ENCODE results near the gene CELF5.
"Not testable (repeated sequence)": the region's sequence is repeated elsewhere in the genome, so short reads cannot be mapped to it uniquely, and the experiment has no call there.

Gene CELF5

DNA sequence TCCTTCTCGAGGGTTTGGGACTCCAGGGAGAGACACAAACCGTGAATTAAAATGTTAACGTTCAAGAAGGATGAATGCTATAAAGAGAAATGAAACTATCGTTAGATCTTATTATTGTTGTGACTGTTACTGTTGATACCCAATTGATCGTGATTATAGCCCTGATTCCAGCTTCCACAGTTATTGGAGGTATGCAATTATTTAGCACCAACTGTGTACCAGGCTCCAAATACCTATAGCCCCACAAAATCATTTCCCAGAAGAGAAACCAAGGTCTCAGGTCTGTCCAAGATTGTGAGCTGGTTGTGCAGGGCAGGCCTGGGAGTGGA is 111.9 kb downstream of the CELF5 start:
- in situ Hi-C loops (cut with MboI; ENCODE audit: low sequenced_read_pairs) = no loop called here

DNA sequence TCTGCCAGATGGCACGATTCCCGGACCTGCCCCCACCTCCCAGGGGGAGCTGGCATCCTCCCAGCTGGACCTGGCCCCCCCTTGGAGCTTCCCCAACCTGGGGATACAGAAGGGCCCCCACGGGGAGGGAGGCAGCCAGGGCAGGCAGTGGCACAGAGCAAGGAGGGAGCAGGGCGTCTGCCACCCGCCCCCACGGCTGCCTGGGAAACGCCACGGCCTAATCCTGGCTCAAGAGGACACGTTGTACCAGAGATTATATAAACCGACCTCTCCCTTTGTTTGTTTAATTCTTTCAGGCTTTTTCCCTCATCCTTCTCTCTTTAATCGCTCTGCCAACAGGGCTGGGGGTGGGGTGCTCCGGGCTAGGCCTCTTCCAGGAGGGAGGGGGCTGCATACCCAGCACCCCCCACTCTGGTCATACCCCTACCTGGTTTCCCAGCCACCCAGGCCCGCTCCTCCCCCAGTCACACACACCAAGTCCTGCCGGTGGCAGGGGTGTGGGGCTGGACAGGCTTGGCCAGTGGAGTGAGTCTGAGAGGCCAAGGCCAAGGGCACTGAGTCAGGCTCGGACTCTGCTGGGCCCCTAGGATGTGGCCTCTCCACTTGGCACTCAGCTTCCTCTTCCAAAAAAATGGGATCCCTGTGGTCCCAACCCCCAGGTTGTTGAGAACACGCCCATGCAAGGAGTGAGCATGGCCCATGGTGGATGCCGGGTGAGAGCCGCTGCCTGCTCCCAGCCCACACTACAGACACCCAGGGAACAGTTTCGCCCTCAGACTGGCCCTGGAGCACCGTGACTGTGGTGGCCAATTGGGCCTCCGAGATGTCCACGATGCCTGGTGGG is 112.4 kb downstream of the CELF5 start:
- in situ Hi-C loops (cut with MboI; ENCODE audit: low sequenced_read_pairs) = no loop called here

DNA sequence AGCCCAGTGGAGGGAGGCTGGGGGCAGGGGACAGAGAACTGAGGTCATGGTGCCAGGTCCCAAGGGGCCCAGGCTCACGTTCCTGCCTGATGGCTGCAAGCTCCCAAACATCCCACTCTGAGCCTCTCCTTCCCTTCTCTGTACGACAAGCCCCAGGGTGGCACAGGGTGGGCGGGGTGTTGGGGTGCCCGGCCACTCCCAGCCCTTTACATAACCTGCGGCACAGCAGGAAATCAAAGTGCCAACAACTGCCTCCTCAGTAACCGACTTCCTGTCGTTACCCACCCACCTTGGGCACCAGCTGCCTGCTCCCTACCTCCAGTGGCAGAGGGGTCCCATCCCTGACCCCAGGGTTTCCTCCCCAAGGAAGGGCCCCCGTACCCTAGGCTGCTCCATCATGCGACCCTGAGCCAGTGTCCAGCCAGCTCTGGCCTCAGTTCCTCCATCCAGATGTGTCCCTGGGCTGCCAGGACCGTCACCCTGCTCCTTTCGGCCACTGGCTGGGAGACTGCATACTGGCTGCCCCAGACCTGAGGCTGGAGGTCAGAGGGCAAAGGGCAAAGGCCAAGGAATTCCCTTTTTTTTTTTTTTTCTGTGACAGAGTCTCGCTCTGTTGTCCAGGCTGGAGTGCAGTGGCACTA is 114.2 kb downstream of the CELF5 start:
- in situ Hi-C loops (cut with MboI; ENCODE audit: low sequenced_read_pairs) = no loop called here

DNA sequence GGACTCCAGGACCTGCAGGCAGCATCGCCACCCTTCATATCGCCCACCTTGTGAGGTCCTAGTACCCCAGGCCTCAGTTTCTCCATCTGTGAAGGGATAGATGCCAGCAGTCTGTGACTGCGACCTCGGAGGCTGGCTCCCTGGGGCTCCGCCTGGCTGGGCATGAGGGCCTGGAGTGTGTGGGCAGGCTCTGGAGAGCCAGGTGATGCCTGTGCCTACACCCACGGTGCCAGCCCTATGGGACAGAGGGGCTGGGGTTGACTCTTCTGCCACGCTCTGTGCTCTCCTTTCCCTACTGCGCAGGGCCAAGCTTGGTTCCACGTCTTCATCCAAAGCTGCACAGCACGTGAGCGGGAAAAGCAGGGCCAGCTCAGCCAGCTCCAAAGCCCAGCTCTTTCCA is 115.9 kb downstream of the CELF5 start:
- in situ Hi-C loops (cut with MboI; ENCODE audit: low sequenced_read_pairs) = no loop called here

DNA sequence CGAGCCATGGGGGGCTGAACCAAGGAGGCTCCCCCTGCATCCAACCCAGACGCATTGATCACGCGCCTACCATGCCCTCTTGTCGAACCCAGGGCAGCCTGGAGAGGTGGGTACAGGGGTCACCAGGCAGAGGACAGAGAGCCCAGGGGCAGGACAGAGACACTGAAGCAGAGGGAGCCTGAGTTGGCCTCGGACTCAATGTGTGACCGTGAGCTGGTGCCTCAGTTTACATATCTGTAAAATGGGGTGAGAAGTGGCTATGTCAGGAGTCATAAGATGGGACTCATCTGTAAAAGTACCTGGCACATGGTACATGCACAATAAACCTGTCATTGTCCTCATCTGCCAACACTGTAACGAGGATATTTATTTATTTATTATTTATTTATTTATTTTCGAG is 117.8 kb downstream of the CELF5 start:
- in situ Hi-C loops (cut with MboI; ENCODE audit: low sequenced_read_pairs) = no loop called here

DNA sequence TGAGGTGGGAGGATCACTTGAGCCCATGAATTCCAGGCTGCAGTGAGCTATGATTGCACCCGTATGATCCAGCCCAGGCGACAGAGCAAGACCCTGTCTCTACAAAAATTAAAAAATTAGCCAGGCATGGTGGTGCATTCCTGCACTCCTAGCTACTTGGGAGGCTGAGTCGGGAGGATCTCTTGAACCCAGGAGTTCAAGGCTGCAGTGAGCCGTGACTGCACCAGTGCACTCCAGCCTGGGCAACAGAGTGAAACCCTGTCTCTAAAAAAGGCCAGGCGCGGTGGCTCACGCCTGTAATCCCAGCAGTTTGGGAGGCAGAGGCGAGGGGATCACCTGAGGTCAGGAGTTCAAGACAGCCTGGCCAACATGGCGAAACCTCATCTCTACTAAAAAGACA is 118.5 kb downstream of the CELF5 start:
- in situ Hi-C loops (cut with MboI; ENCODE audit: low sequenced_read_pairs) = not testable (repeated sequence)

DNA sequence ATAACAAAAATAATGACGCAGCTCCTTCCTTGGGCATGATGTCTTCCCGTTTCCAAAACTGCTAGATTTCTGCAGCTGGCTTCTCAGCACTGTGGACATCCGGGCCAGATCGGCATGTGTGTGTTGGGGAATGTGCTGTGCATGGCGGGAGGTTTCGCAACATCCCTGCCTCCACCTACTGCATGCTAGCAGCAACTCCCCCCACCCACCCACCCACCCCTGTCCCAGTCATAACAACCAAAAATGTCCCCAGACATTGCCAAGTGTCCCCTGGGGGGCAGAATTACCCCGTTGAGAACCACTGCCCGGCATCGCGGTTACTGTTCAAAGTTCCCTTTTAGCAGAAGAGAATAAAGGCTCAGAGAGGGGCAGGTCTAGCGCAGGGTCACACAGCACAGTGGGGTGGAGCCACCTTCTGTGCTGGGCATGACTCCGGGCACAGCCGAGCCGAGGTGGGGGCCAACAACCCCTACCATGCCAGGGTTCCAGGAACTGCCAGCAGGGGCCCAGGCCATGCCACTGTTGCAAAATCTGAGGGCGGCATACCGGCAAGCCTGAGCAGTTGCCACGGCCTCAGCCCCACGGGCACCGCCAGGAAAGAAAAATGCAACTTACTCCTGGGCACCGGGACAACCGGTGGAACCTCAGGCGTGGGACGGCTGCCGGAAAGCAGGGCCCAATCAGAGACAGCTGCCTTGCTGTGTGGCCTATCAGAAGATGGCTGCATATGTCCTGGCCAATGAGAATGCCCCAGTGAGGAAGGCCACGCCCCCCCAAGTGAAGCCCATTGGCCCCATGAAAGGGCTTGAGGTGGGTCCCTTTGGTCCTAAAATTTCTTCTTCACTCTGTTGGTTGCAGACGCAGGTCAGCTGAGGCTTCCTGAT is 119.4 kb downstream of the CELF5 start:
- in situ Hi-C loops (cut with MboI; ENCODE audit: low sequenced_read_pairs) = no loop called here

DNA sequence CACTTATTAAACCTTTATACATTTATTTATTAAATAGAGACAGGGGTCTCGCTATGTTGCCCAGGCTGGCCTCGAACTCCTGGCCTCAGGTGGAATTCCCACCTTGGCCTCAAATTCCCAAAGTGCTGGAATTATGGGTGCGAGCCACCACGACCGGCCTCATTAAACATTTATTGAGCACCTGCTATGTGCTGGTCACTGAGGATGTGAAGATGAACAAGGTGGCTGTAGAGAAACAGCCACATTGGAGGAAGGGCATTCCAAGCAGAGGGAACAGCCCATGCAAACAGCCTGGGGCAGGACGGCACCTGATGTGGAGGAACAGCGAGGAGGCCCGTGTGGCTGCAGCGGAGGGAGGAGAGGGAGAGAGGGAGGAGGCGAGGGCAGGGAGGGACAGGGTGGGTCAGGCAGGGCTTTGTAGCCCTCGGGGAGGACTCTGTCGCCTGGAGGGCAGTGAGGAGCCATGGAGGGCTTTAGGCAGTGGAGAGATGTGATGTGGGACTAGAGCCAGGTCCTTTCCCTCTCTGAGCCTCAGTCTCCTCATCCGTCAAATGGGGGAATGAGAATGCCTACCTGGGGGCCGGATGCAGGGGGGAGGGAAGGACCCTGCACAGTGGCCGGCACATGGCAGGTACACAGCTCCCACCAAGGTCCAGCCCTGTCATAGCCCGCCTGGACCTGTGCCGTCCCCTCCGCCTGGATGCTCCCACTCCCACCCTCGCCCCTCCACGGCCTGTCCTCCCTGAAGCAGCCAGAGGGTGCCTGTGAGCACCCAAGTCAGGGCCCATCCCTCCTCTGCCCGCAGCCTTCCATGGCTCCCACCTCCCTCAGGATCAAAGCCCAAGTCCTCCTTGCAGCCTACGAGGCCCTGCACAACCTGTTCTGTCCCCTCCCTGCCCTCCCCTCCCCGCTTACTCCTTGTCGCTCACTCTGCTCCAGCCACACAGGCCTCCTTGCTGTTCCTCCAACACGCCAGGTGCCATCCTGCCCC is 120.4 kb downstream of the CELF5 start:
- in situ Hi-C loops (cut with MboI; ENCODE audit: low sequenced_read_pairs) = no loop called here

DNA sequence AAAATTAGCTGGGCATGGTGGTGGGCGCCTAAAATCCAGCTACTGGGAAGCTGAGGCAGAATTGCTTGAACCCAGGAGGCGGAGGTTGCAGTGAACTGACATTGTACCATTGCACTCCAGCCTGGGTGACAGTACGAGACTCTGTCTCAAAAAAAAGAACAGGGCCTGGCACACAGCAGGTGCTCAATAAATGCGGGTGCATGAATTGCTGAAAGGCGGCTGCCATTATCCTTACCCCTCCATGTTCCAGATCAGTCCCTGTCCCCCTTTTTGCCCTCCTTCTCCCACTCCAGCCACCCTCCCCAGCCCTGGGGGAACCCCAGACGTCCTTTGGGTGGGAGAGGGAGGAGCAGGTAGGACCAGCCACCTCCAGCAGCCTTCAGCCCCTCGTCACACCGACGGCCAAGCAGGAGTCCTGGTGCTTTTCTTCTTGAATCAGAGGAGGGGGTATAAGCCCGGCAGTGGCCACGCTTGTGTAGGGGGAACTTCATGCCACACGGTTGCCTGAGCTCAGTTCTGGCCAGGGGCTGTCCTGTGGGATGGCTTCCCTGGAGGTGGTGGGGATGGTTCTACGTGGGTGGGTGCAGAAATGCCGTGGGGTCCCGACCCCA is 121.5 kb downstream of the CELF5 start:
- in situ Hi-C loops (cut with MboI; ENCODE audit: low sequenced_read_pairs) = no loop called here
